ENCODE measurements around the gene HDGFL2. TPM values are rescaled to one million over a fixed set of nuclear protein-coding genes. Genes with fewer than 3 reads are reported as not detected.

Gene HDGFL2
- total RNA-seq, 1 donor from 2014 or later, result 79.8 TPM

GRCh38 chr19:4443188-4443587 lies 28.9 kb upstream of the HDGFL2 start:
- no peak for FAIRE-seq
- Histone ChIP-seq H3K4me2 (ENCODE audit: low read length) (no peak overlapping the region), H3K9ac (ENCODE audit: low read length) (no peak overlapping the region), H2AFZ (ENCODE audit: low read depth, low read length) (no peak overlapping the region), H3K79me2 (ENCODE audit: insufficient read depth, low read length) (no peaks in the 10 kb centered on the region), H3K4me3 (ENCODE audit: insufficient read depth, low read depth, low read length) (no peak overlapping the region), H4K20me1 (ENCODE audit: insufficient read depth, low read length) (peaks cover 22% of the 10 kb centered on the region), H3K9me3 (ENCODE audit: insufficient read depth, low read depth, low read length) (no peaks in the 10 kb centered on the region), H3K27me3 (ENCODE audit: insufficient read depth, low read length) (no peaks in the 10 kb centered on the region), H3K27ac (ENCODE audit: low read depth, low read length) (no peak overlapping the region), H3K36me3 (ENCODE audit: insufficient read depth, low read length) (peaks cover 4% of the 10 kb centered on the region), H3K4me1 (ENCODE audit: insufficient read depth, low read length) (no peaks in the 10 kb centered on the region)
- Mint-ChIP-seq H3K27ac (ENCODE audit: unreplicated experiment) (no peak overlapping the region), H3K9me3 (ENCODE audit: unreplicated experiment) (no peaks in the 10 kb centered on the region), H3K4me3 (ENCODE audit: unreplicated experiment) (no peak overlapping the region), H3K4me1 (ENCODE audit: low read depth, unreplicated experiment) (peaks cover 4% of the 10 kb centered on the region), H3K27me3 (ENCODE audit: low read depth, unreplicated experiment) (no peaks in the 10 kb centered on the region), H3K36me3 (ENCODE audit: low read depth, unreplicated experiment) (peaks cover 7% of the 10 kb centered on the region)
- TF ChIP-seq, protein P1, sequence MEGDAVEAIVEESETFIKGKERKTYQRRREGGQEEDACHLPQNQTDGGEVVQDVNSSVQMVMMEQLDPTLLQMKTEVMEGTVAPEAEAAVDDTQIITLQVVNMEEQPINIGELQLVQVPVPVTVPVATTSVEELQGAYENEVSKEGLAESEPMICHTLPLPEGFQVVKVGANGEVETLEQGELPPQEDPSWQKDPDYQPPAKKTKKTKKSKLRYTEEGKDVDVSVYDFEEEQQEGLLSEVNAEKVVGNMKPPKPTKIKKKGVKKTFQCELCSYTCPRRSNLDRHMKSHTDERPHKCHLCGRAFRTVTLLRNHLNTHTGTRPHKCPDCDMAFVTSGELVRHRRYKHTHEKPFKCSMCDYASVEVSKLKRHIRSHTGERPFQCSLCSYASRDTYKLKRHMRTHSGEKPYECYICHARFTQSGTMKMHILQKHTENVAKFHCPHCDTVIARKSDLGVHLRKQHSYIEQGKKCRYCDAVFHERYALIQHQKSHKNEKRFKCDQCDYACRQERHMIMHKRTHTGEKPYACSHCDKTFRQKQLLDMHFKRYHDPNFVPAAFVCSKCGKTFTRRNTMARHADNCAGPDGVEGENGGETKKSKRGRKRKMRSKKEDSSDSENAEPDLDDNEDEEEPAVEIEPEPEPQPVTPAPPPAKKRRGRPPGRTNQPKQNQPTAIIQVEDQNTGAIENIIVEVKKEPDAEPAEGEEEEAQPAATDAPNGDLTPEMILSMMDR (IDR thresholded peaks at IDR 0.05; ENCODE audit: insufficient read depth, low read depth, low read length), result no peak
- TF ChIP-seq EZH2 (IDR thresholded peaks at IDR 0.05; ENCODE audit: insufficient read depth, low read length), result no peak
- DNase-seq (ENCODE audit: low read depth), result no peak

- no peak overlapping the region for H3K4me3 Mint-ChIP-seq (ENCODE audit: unreplicated experiment)
- H3K4me1 Mint-ChIP-seq (ENCODE audit: low read depth, unreplicated experiment), result peaks cover 4% of the 10 kb centered on the region
- Histone ChIP-seq H3K4me1 (ENCODE audit: insufficient read depth, low read length) (no peaks in the 10 kb centered on the region), H4K20me1 (ENCODE audit: insufficient read depth, low read length) (peaks cover 31% of the 10 kb centered on the region), H3K79me2 (ENCODE audit: insufficient read depth, low read length) (no peaks in the 10 kb centered on the region), H3K4me3 (ENCODE audit: insufficient read depth, low read depth, low read length) (no peak overlapping the region), H3K27ac (ENCODE audit: low read depth, low read length) (no peak overlapping the region), H3K4me2 (ENCODE audit: low read length) (no peak overlapping the region), H3K36me3 (ENCODE audit: insufficient read depth, low read length) (peaks cover 7% of the 10 kb centered on the region), H3K9ac (ENCODE audit: low read length) (no peak overlapping the region), H3K9me3 (ENCODE audit: insufficient read depth, low read depth, low read length) (no peaks in the 10 kb centered on the region), H2AFZ (ENCODE audit: low read depth, low read length) (no peak overlapping the region), H3K27me3 (ENCODE audit: insufficient read depth, low read length) (no peaks in the 10 kb centered on the region)
- FAIRE-seq (no peak), DNase-seq (ENCODE audit: low read depth) (no peak)
- peaks cover 10% of the 10 kb centered on the region for H3K36me3 Mint-ChIP-seq (ENCODE audit: low read depth, unreplicated experiment)
- TF ChIP-seq, protein P1 (IDR thresholded peaks at IDR 0.05; ENCODE audit: insufficient read depth, low read depth, low read length), result no peak
- no peak for TF ChIP-seq EZH2 (IDR thresholded peaks at IDR 0.05; ENCODE audit: insufficient read depth, low read length)
- H3K27ac Mint-ChIP-seq (ENCODE audit: unreplicated experiment), result no peak overlapping the region
- no peaks in the 10 kb centered on the region for H3K9me3 Mint-ChIP-seq (ENCODE audit: unreplicated experiment)
- H3K27me3 Mint-ChIP-seq (ENCODE audit: low read depth, unreplicated experiment), result no peaks in the 10 kb centered on the region
These were observed 27.9 kb upstream of the HDGFL2 start for GRCh38 chr19:4443966-4444764.
